HG02870 (cell line): ENCODE data around the gene GPR52.

Experiments
- ATAC-seq: cut with Tn5 transposase; IDR thresholded peaks from one replicate; pipeline ENCODE4 v1.9.1; 2021; ENCODE audit warnings: mild to moderate bottlenecking, moderate library complexity; ENCODE audit not compliant: unreplicated experiment

Gene GPR52

GRCh38 chr1:174465855-174466254 lies 18.1 kb downstream of the GPR52 start:
- no peak for ATAC-seq

DNA sequence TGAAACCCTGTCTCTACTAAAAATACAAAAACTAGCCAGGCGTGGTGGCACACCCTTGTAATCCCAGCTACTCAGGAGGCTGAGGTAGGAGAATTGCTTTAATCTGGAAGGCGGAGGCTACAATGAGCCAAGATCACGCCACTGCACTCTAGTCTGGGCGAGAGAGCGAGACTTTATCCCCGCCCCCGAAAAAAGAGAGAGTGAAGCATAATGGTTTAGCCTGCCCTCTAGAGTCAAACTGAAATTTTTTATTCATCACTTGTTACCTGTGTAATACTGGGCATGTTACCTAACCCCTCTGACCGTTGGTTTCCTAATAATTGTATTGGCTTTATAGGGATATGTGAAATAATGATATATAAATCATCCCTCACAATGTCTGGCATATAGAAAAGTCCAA lies 18.8 kb downstream of the GPR52 start:
- no peak for ATAC-seq

DNA sequence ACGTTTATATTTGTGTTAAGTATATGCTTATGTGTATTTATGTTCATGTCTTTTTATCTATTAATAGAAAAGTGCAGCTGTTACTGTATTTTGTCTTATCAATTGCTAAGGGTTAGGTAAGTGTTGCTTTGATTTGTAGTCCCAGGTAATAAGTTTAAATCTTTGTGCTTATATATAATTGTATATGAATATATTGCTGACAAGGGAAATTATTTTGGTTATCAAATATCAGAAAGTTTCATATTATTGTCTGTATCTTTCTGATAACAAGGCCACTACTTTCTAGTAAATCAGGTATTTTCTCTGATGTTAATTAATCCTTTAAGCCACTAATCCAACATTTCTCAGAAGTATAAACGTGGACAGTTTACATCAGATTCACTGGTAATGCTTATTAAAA lies 21.3 kb downstream of the GPR52 start:
- ATAC-seq, result no peak

DNA sequence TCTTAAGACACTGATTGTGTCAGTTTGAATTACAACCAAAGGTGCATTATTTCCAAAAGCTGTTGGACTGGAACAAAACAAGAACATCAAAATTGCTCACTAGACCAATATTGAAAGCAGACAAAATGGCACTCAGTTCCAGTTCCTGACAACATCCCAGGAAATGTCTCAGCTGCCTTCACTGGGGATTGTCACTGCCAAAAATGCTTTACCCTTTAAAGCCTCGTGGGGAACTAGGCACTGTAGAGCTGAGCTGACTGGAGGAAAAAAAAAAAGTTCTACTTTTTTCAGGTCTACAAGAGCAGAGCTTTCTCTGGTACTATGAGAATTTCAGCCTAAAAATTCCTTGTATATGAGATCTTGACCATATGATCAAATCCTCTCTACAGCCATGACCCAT lies 21.9 kb downstream of the GPR52 start:
- ATAC-seq, result no peak

- no peak for ATAC-seq
Measured at GRCh38 chr1:174479281-174479680, 31.5 kb downstream of the GPR52 start.

DNA sequence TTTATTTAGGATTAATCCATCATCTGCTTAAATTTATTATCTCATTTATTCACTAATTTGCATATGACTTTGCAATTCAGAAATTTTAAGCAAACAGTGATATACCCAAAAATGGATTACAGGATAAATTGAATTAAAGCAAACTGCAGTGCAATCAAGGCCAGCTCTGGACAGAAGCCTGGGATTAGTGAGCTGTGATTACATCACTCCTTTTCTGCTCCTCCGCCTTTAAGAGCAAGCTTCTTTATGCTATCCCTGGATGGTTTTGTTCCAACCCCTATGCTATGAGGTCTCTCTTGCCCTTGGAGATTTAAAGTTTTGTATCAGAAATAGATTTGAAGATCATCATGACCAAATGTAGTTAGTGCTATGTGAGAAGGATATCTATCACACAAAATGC lies 32.6 kb downstream of the GPR52 start:
- no peak for ATAC-seq

DNA sequence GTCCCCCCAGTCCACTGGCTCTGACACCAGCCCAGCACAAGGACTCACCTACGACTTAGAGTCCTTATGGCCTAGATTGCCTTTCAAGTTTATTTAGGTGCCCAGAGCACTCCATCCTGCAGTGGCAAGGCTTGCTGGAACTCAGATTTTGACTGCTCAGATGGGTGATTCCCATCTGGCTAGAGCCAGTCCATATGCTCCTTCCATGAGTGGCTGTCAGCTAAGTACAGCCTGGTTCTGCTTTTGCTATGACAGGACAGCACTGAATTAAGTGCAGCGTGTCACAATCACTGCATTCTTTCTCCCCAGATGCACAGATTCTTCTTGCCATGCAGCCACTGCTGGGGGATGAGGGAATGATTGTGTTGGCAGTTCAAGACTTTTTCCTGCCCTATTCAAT lies 43.8 kb downstream of the GPR52 start:
- ATAC-seq, result no peak

GRCh38 chr1:174497478-174497877 lies 49.7 kb downstream of the GPR52 start:
- no peak for ATAC-seq
